ENCODE data around the gene TMEM229B. TPM values are rescaled to one million over a fixed set of nuclear protein-coding genes. Genes with fewer than 3 reads are reported as not detected.

Gene TMEM229B
- total and polyA plus RNA-seq, 2 of the 4 experiments (the other 2 are of a cell fraction) = under 0.01 TPM; not detected in 1

GRCh38 chr14:67467134-67467533, 21.4 kb downstream of the TMEM229B start:
- H3K4me1 ChIP-seq (ENCODE audit: control insufficient read depth, insufficient read depth, low read length) = no peaks in the 10 kb centered on the region
- no peaks in the 10 kb centered on the region for H3K9me3 ChIP-seq (ENCODE audit: control insufficient read depth, insufficient read depth, low read length)
- H3K9ac ChIP-seq (ENCODE audit: low read depth, low read length) = no peak overlapping the region
- in situ Hi-C loops (cut with MboI; ENCODE audit: low sequenced_read_pairs) = no loop called here
- H3K79me1 ChIP-seq (ENCODE audit: low read depth in 1 of 2, low read length in 2 of 2) = no peaks in the 10 kb centered on the region
- H3K56ac ChIP-seq (ENCODE audit: extremely low read depth, insufficient read depth, low read length) = no peak overlapping the region
- intact Hi-C loops (cut with micrococcal nuclease) = no loop called here
- no TSS peak for BruUV-seq (replicated peaks)
- peaks cover 37% of the 10 kb centered on the region for H3K27me3 ChIP-seq (ENCODE audit: control insufficient read depth, insufficient read depth, low read length)
- no peak overlapping the region for H2AFZ ChIP-seq (replicated peaks; ENCODE audit: low read length, poor library complexity)
- no peak overlapping the region for H2BK120ac ChIP-seq (ENCODE audit: low read depth, low read length)
- H2AK9ac ChIP-seq (replicated peaks; ENCODE audit: low read depth, low read length, poor library complexity) = no peak overlapping the region
- H3K4ac ChIP-seq (ENCODE audit: low read depth, low read length) = no peak overlapping the region
- H2BK15ac ChIP-seq (ENCODE audit: low read depth, low read length) = no peak overlapping the region
- H3K14ac ChIP-seq (replicated peaks; ENCODE audit: low read depth, low read length) = no peak overlapping the region
- H2BK5ac ChIP-seq (ENCODE audit: low read depth, low read length, poor library complexity, severe bottlenecking) = no peak overlapping the region
- no peak for ATAC-seq (ENCODE audit: low read depth)
- no peak overlapping the region for H3K23ac ChIP-seq (ENCODE audit: low read depth, low read length)
- dilution Hi-C loops (cut with HindIII; ENCODE audit: low sequenced_read_pairs, unreplicated experiment) = no loop called here
- no CpG with 5 or more reads among the region's 1 CpG for whole genome bisulfite sequencing, 2 experiments (ENCODE audit: extremely low coverage in 2 of 2, insufficient read length in 1 of 2)
- TF ChIP-seq RAD21 (IDR thresholded peaks at IDR 0.05; ENCODE audit: low read length) = no peak
- no peak for TF ChIP-seq POLR2A (IDR thresholded peaks at IDR 0.05; ENCODE audit: low read depth, low read length)
- no peak for TF ChIP-seq MAZ (IDR thresholded peaks at IDR 0.05; ENCODE audit: borderline replicate concordance, low read depth, low read length)
- no peak for TF ChIP-seq RFX5 (IDR thresholded peaks at IDR 0.05; ENCODE audit: low read depth, low read length)
- no peak for TF ChIP-seq SMC3 (IDR thresholded peaks at IDR 0.05; ENCODE audit: low read depth, low read length)
- TF ChIP-seq FOS (IDR thresholded peaks at IDR 0.05; ENCODE audit: low read depth, low read length) = no peak
- no peak for TF ChIP-seq RCOR1 (IDR thresholded peaks at IDR 0.05; ENCODE audit: insufficient replicate concordance, low read length)
- TF ChIP-seq USF2 (IDR thresholded peaks at IDR 0.05; ENCODE audit: low read depth, low read length) = no peak
- TF ChIP-seq CHD1 (IDR thresholded peaks at IDR 0.05; ENCODE audit: low read depth, low read length) = no peak
- no peak for TF ChIP-seq MAFK (IDR thresholded peaks at IDR 0.05; ENCODE audit: low read depth, low read length)
- no peak for TF ChIP-seq MXI1 (IDR thresholded peaks at IDR 0.05; ENCODE audit: borderline replicate concordance, low read depth, low read length)
- no peak for TF ChIP-seq BHLHE40 (IDR thresholded peaks at IDR 0.05; ENCODE audit: low read depth, low read length)
- no peaks in the 10 kb centered on the region for H3K36me3 ChIP-seq (ENCODE audit: control insufficient read depth, insufficient read depth, low read length)
- H4K5ac ChIP-seq (ENCODE audit: low read depth, low read length) = no peak overlapping the region
- no peak overlapping the region for H2BK20ac ChIP-seq (ENCODE audit: low read depth, low read length)
- DNase-seq = no peak
- H4K8ac ChIP-seq (ENCODE audit: low read depth in 2 of 2, low read length in 2 of 2) = no peak overlapping the region
- H3K4me3 ChIP-seq (ENCODE audit: insufficient read depth, low read depth, low read length) = no peak overlapping the region
- POLR2A ChIA-PET (ENCODE audit: unreplicated experiment) = no interaction called here
- no peak overlapping the region for H2AK5ac ChIP-seq (ENCODE audit: low read depth, low read length)
- no peak overlapping the region for H3K4me2 ChIP-seq (ENCODE audit: low read depth, low read length)
- no peak overlapping the region for H3K27ac ChIP-seq (ENCODE audit: insufficient read depth, low read length)
- H4K20me1 ChIP-seq (ENCODE audit: insufficient read depth, low read length) = no peaks in the 10 kb centered on the region
- no peak overlapping the region for H4K91ac ChIP-seq (ENCODE audit: insufficient read depth, low read depth, low read length)
- CTCF ChIA-PET = no interaction called here
- no peaks in the 10 kb centered on the region; the same call in 1 of the 2 replicates for H3K9me1 ChIP-seq (ENCODE audit: insufficient read depth, low read length)
- no peak overlapping the region for H3K18ac ChIP-seq (ENCODE audit: low read depth, low read length)
